Activated T-cell treated with anti-CD3 and anti-CD28 coated beads, Interleukin-2, amount 50 U/mL, for 4 hours (primary cell): ENCODE data around the gene CACNA1H. TPM values are rescaled to one million over a fixed set of nuclear protein-coding genes. Genes with fewer than 3 reads are reported as not detected.

ENCODE experiments used
- total RNA-seq, 3 donors: library from RNA; stranded (reverse); gene quantifications; one replicate each; pipeline ENCODE4 v1.2.1, GENCODE V29; 2021

Gene CACNA1H
- total RNA-seq, 3 donors from 2014 or later: 0.34 to 0.51 (median 0.41) TPM

Other genes with a start within 250 kb of the CACNA1H start
- gene LMF1, start 182.1 kb upstream of the CACNA1H start, total RNA-seq: 1 to 10 TPM; 7.7 to 9.9 (median 9.3) TPM
- 1 to 10 TPM; 2.6 to 4.0 (median 3.5) TPM for gene SOX8, start 171.3 kb upstream of the CACNA1H start, total RNA-seq
- not detected for gene SSTR5, start 80.4 kb upstream of the CACNA1H start, total RNA-seq
- gene C1QTNF8, start 56.9 kb upstream of the CACNA1H start, total RNA-seq: not detected
- gene TPSG1, start 72.2 kb downstream of the CACNA1H start, total RNA-seq: not detected
- gene TPSB2, start 77.1 kb downstream of the CACNA1H start, total RNA-seq: under 1 TPM in 2 of 3 donors, not detected in 1; 0.41 to 0.46 TPM
- under 1 TPM in 1 of 3 donors, not detected in 2; 0.35 TPM for gene TPSAB1, start 87.6 kb downstream of the CACNA1H start, total RNA-seq
- gene TPSD1, start 103.0 kb downstream of the CACNA1H start, total RNA-seq: under 1 TPM in 1 of 3 donors, not detected in 2; 0.38 TPM
- gene UBE2I, start 156.5 kb downstream of the CACNA1H start, total RNA-seq: 100 to 1,000 TPM; 234 to 251 (median 247) TPM
- gene BAIAP3, start 180.5 kb downstream of the CACNA1H start, total RNA-seq: under 1 TPM; 0.08 to 0.24 (median 0.16) TPM
- 100 to 1,000 TPM; 108 to 133 (median 112) TPM for gene TSR3, start 198.8 kb downstream of the CACNA1H start, total RNA-seq
- gene GNPTG, start 198.8 kb downstream of the CACNA1H start, total RNA-seq: 10 to 100 TPM; 21.8 to 27.4 (median 23.1) TPM